ENCODE measurements around the gene AUP1.

DNA sequence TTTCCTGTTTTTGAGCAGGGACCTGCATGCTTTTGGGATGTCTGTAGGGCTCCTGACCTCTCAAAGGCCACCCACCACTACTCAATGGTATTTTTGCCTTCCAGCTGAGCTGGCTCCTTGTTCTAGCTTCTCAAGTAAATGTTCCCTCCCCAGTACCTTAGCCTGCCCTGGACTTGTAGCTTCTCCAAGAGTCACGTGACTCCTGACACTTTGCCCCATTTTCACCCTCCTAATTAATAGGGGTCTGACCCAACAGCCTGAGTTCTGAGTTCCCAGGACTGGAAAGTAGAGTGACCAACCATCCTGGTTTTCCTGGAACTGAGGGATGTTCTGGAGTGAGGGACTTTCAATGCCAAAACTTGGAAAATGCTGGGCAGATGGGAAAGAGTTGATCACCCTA, 34.1 kb downstream of the AUP1 start:
- TF ChIP-seq, protein P1, sequence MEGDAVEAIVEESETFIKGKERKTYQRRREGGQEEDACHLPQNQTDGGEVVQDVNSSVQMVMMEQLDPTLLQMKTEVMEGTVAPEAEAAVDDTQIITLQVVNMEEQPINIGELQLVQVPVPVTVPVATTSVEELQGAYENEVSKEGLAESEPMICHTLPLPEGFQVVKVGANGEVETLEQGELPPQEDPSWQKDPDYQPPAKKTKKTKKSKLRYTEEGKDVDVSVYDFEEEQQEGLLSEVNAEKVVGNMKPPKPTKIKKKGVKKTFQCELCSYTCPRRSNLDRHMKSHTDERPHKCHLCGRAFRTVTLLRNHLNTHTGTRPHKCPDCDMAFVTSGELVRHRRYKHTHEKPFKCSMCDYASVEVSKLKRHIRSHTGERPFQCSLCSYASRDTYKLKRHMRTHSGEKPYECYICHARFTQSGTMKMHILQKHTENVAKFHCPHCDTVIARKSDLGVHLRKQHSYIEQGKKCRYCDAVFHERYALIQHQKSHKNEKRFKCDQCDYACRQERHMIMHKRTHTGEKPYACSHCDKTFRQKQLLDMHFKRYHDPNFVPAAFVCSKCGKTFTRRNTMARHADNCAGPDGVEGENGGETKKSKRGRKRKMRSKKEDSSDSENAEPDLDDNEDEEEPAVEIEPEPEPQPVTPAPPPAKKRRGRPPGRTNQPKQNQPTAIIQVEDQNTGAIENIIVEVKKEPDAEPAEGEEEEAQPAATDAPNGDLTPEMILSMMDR (IDR thresholded peaks at IDR 0.05; ENCODE audit: low read depth, low read length), result no peak
- TF ChIP-seq EZH2phosphoT487 (IDR thresholded peaks at IDR 0.05; ENCODE audit: low read depth), result no peak
